Testis (tissue), 3 donors: ENCODE data around the gene PGC. TPM values are rescaled to one million over a fixed set of nuclear protein-coding genes. Genes with fewer than 3 reads are reported as not detected.

Source experiments
- DNase-seq: peaks from one replicate; pipeline ENCODE4 v3.0.0-alpha.2; 2019
- H3K27ac ChIP-seq, 2 donors: fragments of 200-600 bp; sonication (generic); one replicate each; pipeline ENCODE4 v1.5.1; 2019
- H3K27me3 ChIP-seq: fragments of 200-600 bp; sonication (generic); one replicate; pipeline ENCODE4 v1.5.1; 2019
- H3K36me3 ChIP-seq: fragments of 200-600 bp; sonication (generic); one replicate; pipeline ENCODE4 v1.5.1; 2017; ENCODE audit warnings: low read depth; ENCODE audit errors: missing control alignments
- H3K4me1 ChIP-seq: fragments of 200-600 bp; sonication (generic); one replicate; pipeline ENCODE4 v1.5.1; 2019
- H3K4me3 ChIP-seq, 2 donors: fragments of 200-600 bp; sonication (generic); one replicate each; pipeline ENCODE4 v1.5.1; 2017 to 2019
- H3K9me3 ChIP-seq: fragments of 200-600 bp; sonication (generic); one replicate; pipeline ENCODE4 v1.5.1; 2017
- POLR2A ChIP-seq: fragments of 450-650 bp; IDR thresholded peaks from one replicate; pipeline ENCODE4 v1.6.1; 2017; ENCODE audit warnings: antibody characterized with exemption, mild to moderate bottlenecking, moderate library complexity
- WGBS, 2 donors: methylation state at CpG; one replicate each; pipeline ENCODE4 v1.1.5; 2018; 5-methylcytosine and 5-hydroxymethylcytosine counted together
- intact Hi-C: fragments of 100-400 bp; cut with DNase I; formaldehyde crosslinking; loops from one replicate; pipeline ENCODE4 v1.15.1; 2023; ENCODE audit warnings: low total_unique reads
- polyA plus RNA-seq: library from polyadenylated mRNA; stranded (reverse); fragments of 350-450 nt; fragmentation: Illumina TruSeq; extraction: RNeasy Lipid Tissue Mini Kit (QIAGEN cat#74804); gene quantifications from one replicate; pipeline ENCODE4 v1.2.3, GENCODE V29; 2014; ENCODE audit warnings: low read depth, low replicate concordance; ENCODE audit not compliant: insufficient read depth
- total RNA-seq, 2 donors: library from RNA; depleted of rRNA; stranded (reverse); fragments of >200 nt; gene quantifications; one replicate each; pipeline ENCODE4 v1.2.3, GENCODE V29; 2016
- TF ChIP-seq, protein P1 (sequence below), 3 experiments: fragments of 450-650 bp in 2 of 3; fragments of 200-600 bp in 1 of 3; sonication (generic) in 1 of 3; IDR thresholded peaks; one replicate each; pipeline ENCODE4 v1.5.1; 2016 to 2019; ENCODE audit warnings: antibody characterized with exemption in 3 of 3, mild to moderate bottlenecking in 2 of 3, moderate library complexity in 1 of 3

The PGC gene
- total and polyA plus RNA-seq, 3 donors from 2014 or later, result 0.42 to 1.3 TPM; not detected in 1

DNA sequence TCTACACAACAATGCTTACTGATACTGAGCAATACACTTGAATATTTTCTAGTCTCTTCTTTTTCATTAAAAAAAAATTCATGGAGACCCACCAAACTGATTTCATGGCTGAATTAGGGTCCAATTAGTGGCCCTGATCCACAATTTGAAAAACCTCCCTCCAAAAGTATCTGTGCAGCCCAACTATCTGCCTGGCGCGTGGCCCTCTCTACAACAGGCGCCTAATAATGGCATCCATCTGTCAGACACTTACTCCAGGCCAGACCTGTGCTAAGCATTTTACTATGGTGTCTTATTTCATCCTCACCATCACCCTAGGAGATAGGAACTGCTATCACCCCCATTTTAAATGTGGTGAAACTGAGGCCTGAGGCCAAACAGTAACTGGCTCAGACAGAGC, 25.8 kb downstream of the PGC start:
- Histone ChIP-seq H3K4me1 (peaks cover 24% of the 10 kb centered on the region), H3K9me3 (no peaks in the 10 kb centered on the region), H3K36me3 (no peaks in the 10 kb centered on the region), H3K27ac (no peak overlapping the region), H3K27me3 (no peaks in the 10 kb centered on the region), H3K4me3 (no peak overlapping the region)
- intact Hi-C loops, result no loop called here
- no peak for TF ChIP-seq POLR2A
- TF ChIP-seq, protein P1, sequence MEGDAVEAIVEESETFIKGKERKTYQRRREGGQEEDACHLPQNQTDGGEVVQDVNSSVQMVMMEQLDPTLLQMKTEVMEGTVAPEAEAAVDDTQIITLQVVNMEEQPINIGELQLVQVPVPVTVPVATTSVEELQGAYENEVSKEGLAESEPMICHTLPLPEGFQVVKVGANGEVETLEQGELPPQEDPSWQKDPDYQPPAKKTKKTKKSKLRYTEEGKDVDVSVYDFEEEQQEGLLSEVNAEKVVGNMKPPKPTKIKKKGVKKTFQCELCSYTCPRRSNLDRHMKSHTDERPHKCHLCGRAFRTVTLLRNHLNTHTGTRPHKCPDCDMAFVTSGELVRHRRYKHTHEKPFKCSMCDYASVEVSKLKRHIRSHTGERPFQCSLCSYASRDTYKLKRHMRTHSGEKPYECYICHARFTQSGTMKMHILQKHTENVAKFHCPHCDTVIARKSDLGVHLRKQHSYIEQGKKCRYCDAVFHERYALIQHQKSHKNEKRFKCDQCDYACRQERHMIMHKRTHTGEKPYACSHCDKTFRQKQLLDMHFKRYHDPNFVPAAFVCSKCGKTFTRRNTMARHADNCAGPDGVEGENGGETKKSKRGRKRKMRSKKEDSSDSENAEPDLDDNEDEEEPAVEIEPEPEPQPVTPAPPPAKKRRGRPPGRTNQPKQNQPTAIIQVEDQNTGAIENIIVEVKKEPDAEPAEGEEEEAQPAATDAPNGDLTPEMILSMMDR (IDR thresholded peaks at IDR 0.05), result no peak
- no peak for DNase-seq
- WGBS, 2 donors, result 96 to 100% methylated on average over 3 of the region's 3 CpGs

DNA sequence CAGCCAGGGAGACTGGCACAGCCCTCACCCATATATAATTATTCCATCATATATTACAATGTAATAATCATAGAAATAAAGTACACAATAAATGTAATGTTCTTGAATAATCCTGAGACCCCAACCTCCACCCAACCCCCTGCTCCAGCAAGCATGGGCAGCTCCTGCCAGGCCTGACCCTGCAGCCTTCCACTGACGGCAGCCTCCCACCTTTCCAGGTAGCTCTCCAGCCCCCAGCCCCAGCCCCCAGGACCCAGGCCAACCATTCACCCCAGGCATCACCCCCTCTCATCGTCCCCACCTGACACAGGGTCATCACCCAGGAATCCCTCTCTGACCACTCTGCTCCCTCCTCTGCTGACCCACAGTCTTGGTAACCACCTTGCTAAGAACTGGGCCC, 26.4 kb downstream of the PGC start:
- DNase-seq, result no peak
- no peaks in the 10 kb centered on the region for H3K36me3 ChIP-seq
- H3K4me3 ChIP-seq, result no peak overlapping the region
- intact Hi-C loops, result no loop called here
- WGBS, 2 donors, result 79 to 100% methylated on average over 2 of the region's 2 CpGs
- H3K27me3 ChIP-seq, result no peaks in the 10 kb centered on the region
- no peak for TF ChIP-seq POLR2A
- TF ChIP-seq, protein P1 (IDR thresholded peaks at IDR 0.05), result no peak
- H3K4me1 ChIP-seq, result peaks cover 29% of the 10 kb centered on the region
- H3K9me3 ChIP-seq, result no peaks in the 10 kb centered on the region
- H3K27ac ChIP-seq, result no peak overlapping the region

DNA sequence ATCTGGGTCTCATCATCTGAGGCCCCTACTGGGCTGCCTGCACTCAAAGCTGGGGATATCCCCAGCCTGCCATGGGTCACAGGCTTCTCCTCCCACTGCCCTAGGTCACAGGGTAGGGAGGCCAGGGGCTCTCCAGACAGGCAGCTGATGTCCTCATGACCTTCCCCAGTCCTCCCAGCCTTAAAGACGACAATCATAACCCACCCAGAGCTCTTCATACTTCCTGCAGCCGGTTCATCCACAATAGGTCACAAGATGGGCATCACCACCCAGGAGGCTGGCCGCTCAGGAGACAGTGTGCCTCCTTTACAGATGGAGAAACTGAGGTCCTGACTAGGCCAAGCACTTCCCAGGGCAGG, 27.0 kb downstream of the PGC start:
- intact Hi-C loops, result no loop called here
- 89 to 96% methylated on average over 3 of the region's 3 CpGs for WGBS, 2 donors
- Histone ChIP-seq H3K9me3 (no peaks in the 10 kb centered on the region), H3K4me3 (no peak overlapping the region), H3K27ac (no peak overlapping the region), H3K36me3 (no peaks in the 10 kb centered on the region), H3K27me3 (no peaks in the 10 kb centered on the region), H3K4me1 (peaks cover 28% of the 10 kb centered on the region)
- DNase-seq, result no peak
- TF ChIP-seq, protein P1 (IDR thresholded peaks at IDR 0.05), result no peak
- no peak for TF ChIP-seq POLR2A

DNA sequence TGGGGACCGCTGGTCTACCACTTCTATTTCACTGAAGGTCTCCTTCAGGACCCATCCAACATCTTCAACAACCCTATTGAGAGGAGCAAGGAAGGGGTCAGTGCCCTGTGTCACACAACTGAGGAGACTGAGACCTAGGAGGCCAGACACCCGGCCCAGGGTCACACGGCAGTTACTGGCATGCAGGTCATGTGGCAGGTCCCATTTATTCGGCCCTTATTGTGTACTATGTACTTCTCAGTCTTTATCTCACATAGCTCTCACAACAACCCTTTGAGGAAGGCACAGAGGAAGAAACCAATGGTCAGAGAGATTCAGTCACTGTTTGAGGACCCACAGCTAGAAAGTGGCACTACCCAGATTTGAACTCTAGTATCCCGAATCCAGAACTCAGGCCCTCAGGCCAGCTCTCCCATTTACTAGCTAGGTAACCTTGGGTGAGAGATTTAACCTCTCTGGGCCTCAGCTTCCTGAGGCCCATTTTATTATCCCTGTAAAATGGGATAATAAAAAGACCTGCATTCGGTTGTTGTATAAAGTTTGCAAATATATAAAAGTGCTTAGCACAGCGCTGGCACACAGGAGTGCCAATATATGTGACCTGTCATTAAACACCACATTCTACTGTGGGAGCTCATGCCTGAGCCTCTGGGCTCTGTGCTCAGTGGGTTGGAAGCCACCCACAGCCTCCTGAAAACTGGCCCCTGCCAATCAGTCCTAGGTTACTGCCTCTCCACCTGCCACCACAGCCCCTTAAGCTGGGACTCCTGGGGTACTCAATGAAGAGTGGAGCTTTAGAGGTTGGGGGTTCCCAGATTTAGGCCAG, 27.5 kb downstream of the PGC start:
- intact Hi-C loops, result no loop called here
- TF ChIP-seq, protein P1 (IDR thresholded peaks at IDR 0.05), result no peak
- TF ChIP-seq POLR2A, result no peak
- no peak for DNase-seq
- 86 to 87% methylated on average over 7 of the region's 7 CpGs for WGBS, 2 donors
- Histone ChIP-seq H3K27ac (no peak overlapping the region), H3K4me1 (peaks cover 23% of the 10 kb centered on the region), H3K36me3 (no peaks in the 10 kb centered on the region), H3K9me3 (no peaks in the 10 kb centered on the region), H3K27me3 (no peaks in the 10 kb centered on the region), H3K4me3 (no peak overlapping the region)

DNA sequence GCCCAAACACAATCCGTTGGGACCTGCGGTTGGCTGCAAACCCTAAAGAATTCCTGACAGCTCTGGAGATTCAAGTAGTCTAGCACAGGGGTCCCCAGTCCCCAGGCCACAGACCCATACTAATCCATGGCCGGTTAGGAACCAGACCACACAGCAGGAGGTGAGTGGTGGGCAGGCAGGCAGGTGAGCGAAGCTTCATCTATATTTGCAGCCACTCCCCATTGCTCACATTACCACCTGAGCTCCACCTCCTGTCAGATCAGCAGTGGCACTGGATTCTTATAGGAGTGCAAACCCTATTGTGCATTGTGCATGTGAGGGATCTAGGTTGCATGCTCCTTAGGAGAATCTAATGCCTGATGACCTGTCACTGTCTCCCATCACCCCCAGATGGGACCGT, 28.4 kb downstream of the PGC start:
- WGBS, 2 donors, result 79 to 88% methylated on average over 4 to 5 of the region's 5 CpGs
- DNase-seq, result no peak
- no peak for TF ChIP-seq POLR2A
- TF ChIP-seq, protein P1 (IDR thresholded peaks at IDR 0.05), result no peak
- H3K4me3 ChIP-seq, result no peak overlapping the region
- intact Hi-C loops, result no loop called here
- no peaks in the 10 kb centered on the region for H3K27me3 ChIP-seq
- no peak overlapping the region for H3K27ac ChIP-seq
- no peaks in the 10 kb centered on the region for H3K9me3 ChIP-seq
- H3K4me1 ChIP-seq, result peaks cover 17% of the 10 kb centered on the region
- no peaks in the 10 kb centered on the region for H3K36me3 ChIP-seq
